H1 (cell line): Measurements from ENCODE around the gene NDUFS4. TPM values are rescaled to one million over a fixed set of nuclear protein-coding genes. Genes with fewer than 3 reads are reported as not detected.

Experiments
- CTCF ChIA-PET: fragments of 300-600 bp; sonication (Branson Sonifier 250); formaldehyde crosslinking; loops from one replicate; lab custom pipeline; 2021; ENCODE audit not compliant: partially characterized antibody; lab: Charles Lee
- POLR2A ChIA-PET: fragments of 300-600 bp; sonication (Branson Sonifier 250); formaldehyde crosslinking; loops from one replicate; lab custom pipeline; 2021; ENCODE audit warnings: inconsistent platforms; ENCODE audit not compliant: partially characterized antibody; lab: Charles Lee
- DNase-seq, 2 experiments: peaks; one replicate each; pipeline versions ENCODE4 v3.0.0 to v3.0.0-alpha.2; 2010 to 2022; ENCODE audit warnings: low spot score in 2 of 2, low read depth in 1 of 2, mixed read lengths in 1 of 2
- FAIRE-seq: peaks from 2 replicates; lab custom pipeline; 2011; peaks lifted over from hg19 to GRCh38; lab: Jason Lieb, UNC
- H2AFZ ChIP-seq: 2 replicates; pipeline ENCODE4 v1.8.1; 2012; ENCODE audit warnings: low read length, inconsistent platforms
- H2AK5ac ChIP-seq: 2 replicates; pipeline ENCODE4 v1.6.1; 2013; ENCODE audit warnings: low read depth, low read length
- H2BK120ac ChIP-seq: replicated peaks from 2 replicates; pipeline ENCODE3; 2013; ENCODE audit warnings: low read depth, low read length, inconsistent platforms
- H2BK12ac ChIP-seq: 2 replicates; pipeline ENCODE4 v1.6.1; 2013; ENCODE audit warnings: low read depth, low read length
- H2BK15ac ChIP-seq: 2 replicates; pipeline ENCODE4 v1.6.1; 2013; ENCODE audit warnings: low read length
- H2BK20ac ChIP-seq: 2 replicates; pipeline ENCODE4 v1.6.1; 2013; ENCODE audit warnings: low read length
- H2BK5ac ChIP-seq: 2 replicates; pipeline ENCODE4 v1.6.1; 2013; ENCODE audit warnings: low read depth, low read length
- H3K14ac ChIP-seq: 2 replicates; pipeline ENCODE4 v1.6.1; 2013; ENCODE audit warnings: inconsistent platforms; ENCODE audit not compliant: insufficient read length
- H3K18ac ChIP-seq: 2 replicates; pipeline ENCODE4 v1.6.1; 2013; ENCODE audit warnings: low read length; ENCODE audit errors: extremely low read depth
- H3K23ac ChIP-seq: 2 replicates; pipeline ENCODE4 v1.6.1; 2013; ENCODE audit warnings: inconsistent platforms; ENCODE audit not compliant: insufficient read length
- H3K23me2 ChIP-seq: 2 replicates; pipeline ENCODE4 v1.6.1; 2013; ENCODE audit warnings: low read depth, low read length
- H3K27ac ChIP-seq: 2 replicates; pipeline ENCODE4 v1.6.1; 2011; ENCODE audit warnings: low read depth, low read length, inconsistent platforms
- H3K27me3 ChIP-seq, 4 experiments: replicated peaks in 1 of 4; 1 replicate in 1 of 4; 2 replicates in 3 of 4; pipeline versions ENCODE4 v1.6.1 to v1.8.1; 2011 to 2013; ENCODE audit warnings: low read length in 3 of 4, mild to moderate bottlenecking in 3 of 4, inconsistent platforms in 2 of 4, mixed read lengths in 2 of 4, moderate library complexity in 1 of 4; ENCODE audit not compliant: control insufficient read depth in 3 of 4, insufficient read depth in 3 of 4; ENCODE audit errors: extremely low read depth in 1 of 4
- H3K36me3 ChIP-seq, 4 experiments: 2 replicates each; pipeline versions ENCODE4 v1.6.1 to v1.8.1; 2011 to 2013; ENCODE audit warnings: mild to moderate bottlenecking in 4 of 4, low read length in 3 of 4, moderate library complexity in 2 of 4, control low read depth in 1 of 4, inconsistent platforms in 1 of 4; ENCODE audit not compliant: insufficient read depth in 4 of 4, control insufficient read depth in 2 of 4
- H3K4ac ChIP-seq: replicated peaks from 2 replicates; pipeline ENCODE3; 2013; ENCODE audit warnings: low read length, low read depth, mixed read lengths, inconsistent platforms; ENCODE audit not compliant: insufficient read length
- H3K4me1 ChIP-seq, 4 experiments: replicated peaks in 1 of 4; 1 replicate in 1 of 4; 2 replicates in 3 of 4; pipeline versions ENCODE4 v1.6.1 to v1.8.1; 2011 to 2013; ENCODE audit warnings: low read length in 3 of 4, inconsistent platforms in 2 of 4, mixed read lengths in 1 of 4; ENCODE audit not compliant: insufficient read depth in 4 of 4, control insufficient read depth in 3 of 4
- H3K4me2 ChIP-seq, 2 experiments: 2 replicates each; pipeline versions ENCODE4 v1.6.1 to v1.8.1; 2011 to 2013; ENCODE audit warnings: low read depth in 2 of 2, low read length in 2 of 2, control low read depth in 1 of 2, inconsistent platforms in 1 of 2, mild to moderate bottlenecking in 1 of 2; ENCODE audit not compliant: insufficient read depth in 1 of 2
- H3K4me3 ChIP-seq, 4 experiments: fragments of 200-600, 300-600 bp in 1 of 4; sonication (generic), shearing (Covaris generic), sonication (Bioruptor Twin) in 1 of 4; 2 replicates each; pipeline versions ENCODE4 v1.5.1 to v1.8.1; 2011 to 2016; ENCODE audit warnings: low read length in 4 of 4, low read depth in 3 of 4, control low read depth in 2 of 4, inconsistent platforms in 2 of 4, mild to moderate bottlenecking in 2 of 4, mixed read lengths in 1 of 4, moderate library complexity in 1 of 4; ENCODE audit not compliant: insufficient read depth in 2 of 4; ENCODE audit errors: extremely low read depth in 1 of 4
- H3K56ac ChIP-seq: replicated peaks from 2 replicates; pipeline ENCODE3; 2013; ENCODE audit warnings: low read depth, mild to moderate bottlenecking, mixed read lengths, low read length, inconsistent platforms; ENCODE audit not compliant: insufficient read length
- H3K79me1 ChIP-seq: 2 replicates; pipeline ENCODE4 v1.6.1; 2013; ENCODE audit warnings: low read depth, low read length, control low read depth
- H3K79me2 ChIP-seq, 2 experiments: 2 replicates each; pipeline versions ENCODE4 v1.6.1 to v1.8.1; 2012 to 2013; ENCODE audit warnings: low read length in 2 of 2, mild to moderate bottlenecking in 2 of 2, inconsistent platforms in 1 of 2; ENCODE audit not compliant: insufficient read depth in 2 of 2, control insufficient read depth in 1 of 2
- H3K9ac ChIP-seq, 4 experiments: replicated peaks in 1 of 4; 1 replicate in 1 of 4; 2 replicates in 3 of 4; pipeline versions ENCODE4 v1.6.1 to v1.8.1; 2011 to 2013; ENCODE audit warnings: low read depth in 3 of 4, low read length in 3 of 4, control low read depth in 2 of 4, mild to moderate bottlenecking in 2 of 4, moderate library complexity in 2 of 4, inconsistent platforms in 1 of 4; ENCODE audit errors: extremely low read depth in 1 of 4
- H3K9me3 ChIP-seq, 2 experiments: 2 replicates each; pipeline versions ENCODE4 v1.6.1 to v1.8.1; 2012 to 2013; ENCODE audit warnings: mild to moderate bottlenecking in 2 of 2, moderate library complexity in 2 of 2, control low read depth in 1 of 2, inconsistent platforms in 1 of 2, low read depth in 1 of 2, low read length in 1 of 2, mixed read lengths in 1 of 2; ENCODE audit not compliant: insufficient read depth in 2 of 2
- H4K20me1 ChIP-seq, 2 experiments: replicated peaks in 1 of 2; 2 replicates each; pipeline versions ENCODE3 to v1.8.1; 2011 to 2013; ENCODE audit warnings: inconsistent platforms in 2 of 2, low read length in 2 of 2, mild to moderate bottlenecking in 1 of 2; ENCODE audit not compliant: insufficient read depth in 2 of 2, control insufficient read depth in 1 of 2
- H4K5ac ChIP-seq: 2 replicates; pipeline ENCODE4 v1.6.1; 2013; ENCODE audit warnings: low read length, low read depth, mixed read lengths, inconsistent platforms; ENCODE audit not compliant: insufficient read length
- H4K8ac ChIP-seq: 2 replicates; pipeline ENCODE4 v1.8.0; 2013; ENCODE audit warnings: mild to moderate bottlenecking, moderate library complexity, low read length, inconsistent platforms; ENCODE audit not compliant: insufficient read depth; ENCODE audit errors: extremely low read depth
- H4K91ac ChIP-seq: replicated peaks from 2 replicates; pipeline ENCODE3; 2013; ENCODE audit warnings: low read length, mixed read lengths, inconsistent platforms; ENCODE audit not compliant: insufficient read length
- CHD2 ChIP-seq: IDR thresholded peaks from 2 replicates; pipeline ENCODE4 v1.6.1; 2012; ENCODE audit warnings: low read length, improper control_type of control experiment
- EGR1 ChIP-seq: IDR thresholded peaks from 2 replicates; pipeline ENCODE4 v1.6.1; 2011; ENCODE audit warnings: low read depth, low read length, borderline replicate concordance
- EZH2 ChIP-seq: fragments of 200-600 bp; sonication (generic); IDR thresholded peaks from 2 replicates; pipeline ENCODE4 v1.7.1; 2012; ENCODE audit warnings: low read depth, mild to moderate bottlenecking, moderate library complexity, low read length, inconsistent platforms; ENCODE audit not compliant: severe bottlenecking
- KDM1A ChIP-seq: fragments of 200-600, 300-600 bp; sonication (generic); IDR thresholded peaks from 2 replicates; pipeline ENCODE4 v1.7.1; 2016; ENCODE audit warnings: mild to moderate bottlenecking, low read length, borderline replicate concordance
- KDM4A ChIP-seq: IDR thresholded peaks from one replicate; pipeline ENCODE4 v1.7.1; 2012; ENCODE audit warnings: low read depth, mild to moderate bottlenecking, moderate library complexity, low read length, inconsistent platforms; ENCODE audit not compliant: severe bottlenecking
- MAFK ChIP-seq: IDR thresholded peaks from 2 replicates; pipeline ENCODE4 v1.6.1; 2012; ENCODE audit warnings: low read depth, mild to moderate bottlenecking, improper control_type of control experiment, low read length
- PHF8 ChIP-seq: fragments of 200-600 bp; sonication (generic); conservative IDR thresholded peaks from 2 replicates; pipeline ENCODE4 v1.7.1; 2012; ENCODE audit warnings: low read depth, mild to moderate bottlenecking, inconsistent platforms, low read length, moderate library complexity
- RBBP5 ChIP-seq: IDR thresholded peaks from 2 replicates; pipeline ENCODE4 v1.7.1; 2012; ENCODE audit warnings: low read depth, mild to moderate bottlenecking, inconsistent platforms, low read length, moderate library complexity, borderline replicate concordance
- RFX5 ChIP-seq: IDR thresholded peaks from 2 replicates; pipeline ENCODE4 v1.6.1; 2011; ENCODE audit warnings: low read depth, low read length, improper control_type of control experiment, borderline replicate concordance
- SP1 ChIP-seq: IDR thresholded peaks from 2 replicates; pipeline ENCODE4 v1.6.1; 2011; ENCODE audit warnings: low read depth, low read length
- SP2 ChIP-seq: IDR thresholded peaks from 2 replicates; pipeline ENCODE4 v1.6.1; 2012; ENCODE audit warnings: mild to moderate bottlenecking, low read length, inconsistent platforms
- SRF ChIP-seq: IDR thresholded peaks from 2 replicates; pipeline ENCODE4 v1.6.1; 2011; ENCODE audit warnings: mild to moderate bottlenecking, low read depth, low read length, moderate library complexity
- SUZ12 ChIP-seq: fragments of 200-600 bp; sonication (generic); IDR thresholded peaks from 2 replicates; pipeline ENCODE4 v1.6.1; 2012; ENCODE audit warnings: mild to moderate bottlenecking, inconsistent platforms, low read length, moderate library complexity, mixed read lengths
- TAF1 ChIP-seq: IDR thresholded peaks from 2 replicates; pipeline ENCODE4 v1.6.1; 2011; ENCODE audit warnings: mild to moderate bottlenecking, low read depth, low read length
- TAF7 ChIP-seq: optimal IDR thresholded peaks from 2 replicates; pipeline ENCODE3; 2011; ENCODE audit warnings: low read depth, mild to moderate bottlenecking, inconsistent platforms, low read length, moderate library complexity, borderline replicate concordance
- WGBS, 2 experiments: shearing (Covaris generic) in 1 of 2; methylation state at CpG; one replicate each; pipeline versions ENCODE4 v1.1.6 to v1.1.7; 2013 to 2015; ENCODE audit warnings: low lambda C conversion rate in 2 of 2, mixed read lengths in 2 of 2, inconsistent platforms in 1 of 2, low coverage in 1 of 2, missing lambda C conversion rate in 1 of 2; ENCODE audit not compliant: insufficient replicate concordance in 2 of 2, insufficient coverage in 1 of 2, insufficient read length in 1 of 2; ENCODE audit errors: extremely low coverage in 1 of 2, missing lambda C conversion rate in 1 of 2; 5-methylcytosine and 5-hydroxymethylcytosine counted together
- polyA plus RNA-seq, 7 experiments: library from polyadenylated mRNA; depleted of rRNA in 3 of 7; stranded (reverse) in 5 of 7; unstranded in 2 of 7; fragments of >200 nt in 5 of 7; fragments of 200-250 nt in 2 of 7; gene quantifications; 1 replicate in 5 of 7; 2 replicates in 1 of 7; 4 replicates in 1 of 7; pipeline versions ENCODE4 v1.2.1 to v1.2.3, GENCODE V29; 2011 to 2013; ENCODE audit warnings: missing spikeins in 2 of 7, mixed read lengths in 2 of 7
- total RNA-seq: library from RNA; stranded (reverse); fragmentation: NEBNext Ultra II Directional; extraction: Animal tissue kit (Norgen Biotek cat#: 25700); gene quantifications from 2 replicates; pipeline ENCODE4 v1.2.1, GENCODE V29; 2021

Gene NDUFS4
- total and polyA plus RNA-seq, 2 of the 8 experiments (the other 6 are each of a cell fraction or from before 2014, with no cell fraction given), result 74.6 to 75.9 TPM

GRCh38 chr5:53614376-53614885 lies 54.0 kb downstream of the NDUFS4 start:
- H3K27me3 ChIP-seq, result no peaks in the 10 kb centered on the region
- H2BK5ac ChIP-seq, result no peak overlapping the region
- no peak overlapping the region for H2BK20ac ChIP-seq
- H4K8ac ChIP-seq, result no peak overlapping the region
- H3K4ac ChIP-seq, result no peak overlapping the region
- H3K9ac ChIP-seq, result no peak overlapping the region
- CTCF ChIA-PET, result no interaction called here
- no peak overlapping the region for H3K18ac ChIP-seq
- H4K91ac ChIP-seq, result no peak overlapping the region
- no peaks in the 10 kb centered on the region for H3K9me3 ChIP-seq
- peaks cover 0 to 8% of the 10 kb centered on the region in 2 experiments; a peak in 1 of 4 replicates for H3K79me2 ChIP-seq
- no peak overlapping the region for H3K4me3 ChIP-seq
- no peak overlapping the region for H2AK5ac ChIP-seq
- H3K23me2 ChIP-seq, result no peaks in the 10 kb centered on the region
- H3K4me2 ChIP-seq, result no peak overlapping the region
- no peak overlapping the region for H2BK15ac ChIP-seq
- H4K20me1 ChIP-seq, result no peaks in the 10 kb centered on the region
- H2BK12ac ChIP-seq, result no peak overlapping the region
- POLR2A ChIA-PET, result no interaction called here
- peaks cover 0 to 5% (median 0%) of the 10 kb centered on the region in 4 experiments; a peak in 1 of 7 replicates for H3K4me1 ChIP-seq
- no peak overlapping the region for H3K56ac ChIP-seq
- no peak overlapping the region for H2AFZ ChIP-seq
- WGBS, 2 experiments, result 45% methylated on average over 2 of the region's 2 CpGs; no CpG with 5 or more reads in 1 of the 2 experiments
- H3K14ac ChIP-seq, result no peak overlapping the region
- H3K36me3 ChIP-seq, result no peaks in the 10 kb centered on the region
- no peak overlapping the region for H3K23ac ChIP-seq
- no peak overlapping the region for H3K27ac ChIP-seq
- no peaks in the 10 kb centered on the region for H3K79me1 ChIP-seq
- no peak for DNase-seq
- H4K5ac ChIP-seq, result no peak overlapping the region
- FAIRE-seq, result no peak
- H2BK120ac ChIP-seq, result no peak overlapping the region
- no peak for TF ChIP-seq EZH2
- no peak for TF ChIP-seq RBBP5
- no peak for TF ChIP-seq EGR1
- TF ChIP-seq KDM1A, result no peak
- TF ChIP-seq CHD2, result no peak
- no peak for TF ChIP-seq TAF7
- no peak for TF ChIP-seq MAFK
- no peak for TF ChIP-seq RFX5
- no peak for TF ChIP-seq SUZ12
- TF ChIP-seq SP2, result no peak
- no peak for TF ChIP-seq KDM4A
- no peak for TF ChIP-seq SP1
- no peak for TF ChIP-seq SRF
- TF ChIP-seq PHF8, result no peak
- TF ChIP-seq TAF1, result no peak
